Ascending aorta (tissue), 2 donors: ENCODE data around the gene OVAAL. TPM values are rescaled to one million over a fixed set of nuclear protein-coding genes. Genes with fewer than 3 reads are reported as not detected.

ENCODE experiments used
- DNase-seq, 2 donors: peaks; one replicate each; pipeline ENCODE4 v3.0.0-alpha.2; 2019; ENCODE audit warnings: low spot score in 2 of 2
- H3K27ac ChIP-seq, 2 donors: fragments of 200-600 bp; sonication (generic); one replicate each; pipeline ENCODE4 v1.5.1; 2016 to 2017; ENCODE audit warnings: mild to moderate bottlenecking in 1 of 2
- H3K27me3 ChIP-seq: fragments of 200-600 bp; sonication (generic); one replicate; pipeline ENCODE4 v1.5.1; 2017
- H3K36me3 ChIP-seq, 2 donors: fragments of 200-600 bp; sonication (generic); one replicate each; pipeline ENCODE4 v1.5.1; 2016
- H3K4me1 ChIP-seq, 2 donors: fragments of 200-600 bp; sonication (generic); one replicate each; pipeline ENCODE4 v1.5.1; 2016 to 2017; ENCODE audit warnings: mild to moderate bottlenecking in 1 of 2
- H3K4me3 ChIP-seq, 2 donors: fragments of 200-600 bp; sonication (generic); one replicate each; pipeline ENCODE4 v1.5.1; 2016 to 2017; ENCODE audit warnings: mild to moderate bottlenecking in 1 of 2
- H3K9me3 ChIP-seq, 2 donors: fragments of 200-600 bp; sonication (generic); one replicate each; pipeline ENCODE4 v1.5.1; 2016
- intact Hi-C: fragments of 100-400 bp; cut with DNase I; formaldehyde crosslinking; loops from one replicate; pipeline ENCODE4 v1.15.1; 2023
- total RNA-seq: library from RNA; depleted of rRNA; stranded (reverse); fragments of >200 nt; gene quantifications from one replicate; pipeline ENCODE4 v1.1.0, GENCODE V29; 2016
- TF ChIP-seq, protein P1 (sequence below), 3 experiments: fragments of 200-600 bp in 2 of 3; fragments of 450-650 bp in 1 of 3; sonication (generic) in 2 of 3; IDR thresholded peaks; one replicate each; pipeline ENCODE4 v1.5.1; 2016 to 2019; ENCODE audit warnings: antibody characterized with exemption in 3 of 3, mild to moderate bottlenecking in 1 of 3, moderate library complexity in 1 of 3

OVAAL gene
- total RNA-seq, 1 donor from 2014 or later, result not detected

DNA sequence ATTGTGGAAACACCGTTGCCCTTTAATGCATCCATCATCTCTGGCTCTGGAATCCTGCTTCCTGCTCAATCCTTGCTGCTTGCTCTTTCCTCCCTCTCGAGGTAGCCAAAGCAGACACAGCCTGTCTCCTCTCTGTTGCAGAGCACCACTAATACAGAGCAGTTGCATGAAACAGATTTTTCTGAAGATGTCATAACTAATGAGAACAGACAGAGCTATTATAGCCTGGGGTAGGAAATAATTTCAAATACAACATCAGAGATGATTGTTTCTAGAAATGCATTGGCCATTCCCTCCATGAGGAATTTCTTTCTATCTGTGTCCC is 33.1 kb upstream of the OVAAL start:
- Histone ChIP-seq H3K9me3 (no peaks in the 10 kb centered on the region), H3K27me3 (no peaks in the 10 kb centered on the region), H3K4me3 (no peak overlapping the region), H3K36me3 (no peaks in the 10 kb centered on the region), H3K27ac (peak overlapping the region; percentile 23 to 25), H3K4me1 (peaks cover 13 to 37% of the 10 kb centered on the region in 2 donors)
- TF ChIP-seq, protein P1, sequence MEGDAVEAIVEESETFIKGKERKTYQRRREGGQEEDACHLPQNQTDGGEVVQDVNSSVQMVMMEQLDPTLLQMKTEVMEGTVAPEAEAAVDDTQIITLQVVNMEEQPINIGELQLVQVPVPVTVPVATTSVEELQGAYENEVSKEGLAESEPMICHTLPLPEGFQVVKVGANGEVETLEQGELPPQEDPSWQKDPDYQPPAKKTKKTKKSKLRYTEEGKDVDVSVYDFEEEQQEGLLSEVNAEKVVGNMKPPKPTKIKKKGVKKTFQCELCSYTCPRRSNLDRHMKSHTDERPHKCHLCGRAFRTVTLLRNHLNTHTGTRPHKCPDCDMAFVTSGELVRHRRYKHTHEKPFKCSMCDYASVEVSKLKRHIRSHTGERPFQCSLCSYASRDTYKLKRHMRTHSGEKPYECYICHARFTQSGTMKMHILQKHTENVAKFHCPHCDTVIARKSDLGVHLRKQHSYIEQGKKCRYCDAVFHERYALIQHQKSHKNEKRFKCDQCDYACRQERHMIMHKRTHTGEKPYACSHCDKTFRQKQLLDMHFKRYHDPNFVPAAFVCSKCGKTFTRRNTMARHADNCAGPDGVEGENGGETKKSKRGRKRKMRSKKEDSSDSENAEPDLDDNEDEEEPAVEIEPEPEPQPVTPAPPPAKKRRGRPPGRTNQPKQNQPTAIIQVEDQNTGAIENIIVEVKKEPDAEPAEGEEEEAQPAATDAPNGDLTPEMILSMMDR (IDR thresholded peaks at IDR 0.05), result no peak
- intact Hi-C loops, result loop anchor here (5.0 kb wide), 2 partner anchors 37 to 562 kb away; partner anchors contain the start of gene IER5
- DNase-seq, result no peak

DNA sequence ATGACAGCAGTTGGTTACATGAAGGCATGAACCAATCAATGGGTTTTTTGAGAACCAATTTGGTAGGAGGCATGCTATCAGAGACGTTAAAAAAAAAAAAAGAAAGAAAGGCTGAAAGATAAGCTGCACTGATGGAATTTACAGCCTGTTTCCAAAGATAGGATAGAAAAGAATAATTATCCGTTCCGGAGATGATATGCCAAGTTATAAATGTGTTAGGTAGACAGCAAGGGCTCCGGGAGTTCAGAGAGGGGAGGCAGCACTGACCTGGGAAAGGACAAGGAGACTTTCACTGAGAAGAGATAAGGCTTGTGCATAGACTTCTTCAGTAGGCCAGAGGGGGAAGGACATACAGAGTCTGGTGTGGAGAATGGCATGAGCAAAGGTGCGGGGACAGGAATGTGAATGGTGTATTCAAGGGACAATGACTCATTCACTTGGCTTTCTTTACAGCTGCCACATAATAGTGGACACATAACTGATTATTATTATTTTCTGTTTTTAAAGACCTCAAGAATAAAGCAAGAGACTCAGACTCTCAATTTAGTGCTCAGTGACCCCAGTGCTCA is 31.6 kb upstream of the OVAAL start:
- peaks cover 13 to 37% of the 10 kb centered on the region in 2 donors for H3K4me1 ChIP-seq
- H3K27ac ChIP-seq, result peak overlapping the region; percentile 80 to 83
- no peaks in the 10 kb centered on the region for H3K36me3 ChIP-seq
- H3K27me3 ChIP-seq, result no peaks in the 10 kb centered on the region
- no peak overlapping the region for H3K4me3 ChIP-seq
- TF ChIP-seq, protein P1 (IDR thresholded peaks at IDR 0.05), result no peak
- DNase-seq, result no peak
- intact Hi-C loops, result loop anchor here (5.0 kb wide), 2 partner anchors 35 to 560 kb away; partner anchors contain the start of gene IER5
- H3K9me3 ChIP-seq, result no peaks in the 10 kb centered on the region

DNA sequence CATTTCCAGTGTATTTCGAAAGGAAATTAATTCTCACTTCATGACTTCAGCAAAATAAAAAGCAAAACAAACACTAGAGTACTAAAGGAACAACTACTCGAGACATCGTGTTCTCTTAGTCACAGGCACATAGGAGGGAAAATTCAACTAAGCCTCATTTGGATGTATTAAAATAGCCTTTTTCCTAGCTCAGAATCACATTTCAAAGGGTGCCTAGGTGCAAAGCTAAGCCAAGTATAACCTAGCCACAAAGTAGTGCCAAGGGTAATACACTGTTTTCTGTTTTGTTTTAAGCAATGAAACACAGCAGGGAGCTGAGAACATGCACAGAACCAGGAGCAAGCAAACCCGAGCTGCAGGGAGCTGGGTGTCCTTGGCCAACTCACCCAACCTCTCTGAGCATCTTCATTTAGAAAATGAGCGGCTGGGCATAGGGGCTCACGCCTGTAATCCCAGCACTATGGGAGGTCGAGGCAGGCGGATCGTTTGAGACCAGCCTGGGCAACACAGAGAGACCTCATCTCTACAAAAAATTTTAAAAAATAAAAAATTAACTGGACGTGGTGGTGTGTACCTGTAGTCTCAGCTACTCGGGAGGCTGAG is 29.8 kb upstream of the OVAAL start:
- no peaks in the 10 kb centered on the region for H3K9me3 ChIP-seq
- intact Hi-C loops, result loop anchor here (2.0 to 5.0 kb wide), 3 partner anchors 14 to 558 kb away; partner anchors contain the start of gene IER5
- no peaks in the 10 kb centered on the region for H3K36me3 ChIP-seq
- peak overlapping the region; percentile 80 to 83 for H3K27ac ChIP-seq
- H3K4me3 ChIP-seq, result no peak overlapping the region
- peak in 1 of 2 donors; percentile 76 for DNase-seq
- H3K4me1 ChIP-seq, result peaks cover 13 to 37% of the 10 kb centered on the region in 2 donors
- TF ChIP-seq, protein P1 (IDR thresholded peaks at IDR 0.05), result no peak
- no peaks in the 10 kb centered on the region for H3K27me3 ChIP-seq

DNA sequence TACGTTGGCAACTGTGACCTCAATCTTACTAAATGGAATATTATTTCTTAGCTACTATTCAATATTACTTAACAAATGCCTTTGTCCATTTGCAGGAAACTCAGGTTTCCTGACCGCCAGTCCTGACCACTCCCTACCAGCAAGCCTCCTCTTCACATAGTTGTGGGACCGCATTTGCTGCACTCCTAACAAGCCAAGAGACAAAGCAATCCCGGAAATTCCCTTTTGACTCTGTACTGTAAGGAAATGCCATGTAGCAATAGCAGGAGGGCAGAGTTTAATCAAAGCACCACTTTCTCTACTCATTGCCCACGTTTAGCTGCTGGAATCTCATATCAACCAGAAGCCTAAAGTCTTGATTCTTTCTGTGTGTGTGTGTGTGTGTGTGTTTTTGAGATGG is 28.3 kb upstream of the OVAAL start:
- TF ChIP-seq, protein P1 (IDR thresholded peaks at IDR 0.05), result no peak
- DNase-seq, result no peak
- Histone ChIP-seq H3K27me3 (no peaks in the 10 kb centered on the region), H3K4me1 (peaks cover 13 to 37% of the 10 kb centered on the region in 2 donors), H3K36me3 (no peaks in the 10 kb centered on the region), H3K9me3 (no peaks in the 10 kb centered on the region), H3K27ac (peak overlapping the region; percentile 73 to 80), H3K4me3 (no peak overlapping the region)
- intact Hi-C loops, result loop anchor here (5.0 kb wide), 2 partner anchors 332 to 492 kb away; partner anchors contain the start of gene STX6

DNA sequence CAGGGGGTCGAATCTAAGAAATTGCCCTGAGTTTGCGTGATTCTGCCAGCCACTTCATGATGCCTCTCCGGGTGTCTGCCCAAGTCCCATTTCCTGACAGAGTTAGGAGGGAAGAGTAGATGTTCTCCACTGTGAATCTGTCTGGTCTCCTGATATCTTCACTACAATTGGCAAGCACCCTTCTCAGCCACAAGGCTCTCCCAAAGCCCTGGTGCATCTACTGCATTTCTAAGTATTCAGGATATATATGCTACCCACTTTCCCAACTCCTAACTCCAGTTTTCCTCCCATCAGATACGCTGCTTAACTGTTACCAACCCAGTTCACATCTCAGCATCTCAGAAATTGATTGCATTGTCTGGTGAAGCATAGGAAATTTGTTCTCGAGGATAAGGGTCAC is 25.9 kb upstream of the OVAAL start:
- H3K4me1 ChIP-seq, result peaks cover 8 to 20% of the 10 kb centered on the region in 2 donors
- no peaks in the 10 kb centered on the region for H3K27me3 ChIP-seq
- H3K4me3 ChIP-seq, result no peak overlapping the region
- intact Hi-C loops, result loop anchor here (2.0 to 5.0 kb wide), 3 partner anchors 100 to 489 kb away; partner anchors contain the start of genes STX6 and XPR1
- no peaks in the 10 kb centered on the region for H3K9me3 ChIP-seq
- no peaks in the 10 kb centered on the region for H3K36me3 ChIP-seq
- no peak overlapping the region for H3K27ac ChIP-seq
- TF ChIP-seq, protein P1 (IDR thresholded peaks at IDR 0.05), result no peak
- DNase-seq, result no peak
